Measurements from ENCODE around the gene FOXD4L1.
"Not testable (repeated sequence)": the region's sequence is repeated elsewhere in the genome, so short reads cannot be mapped to it uniquely, and the experiment has no call there.

Gene FOXD4L1

GRCh38 chr2:113527350-113528045 lies 29.0 kb downstream of the FOXD4L1 start:
- not testable (repeated sequence) for DNase-seq

- DNase-seq = not testable (repeated sequence)
Measured at GRCh38 chr2:113528126-113528525, 29.7 kb downstream of the FOXD4L1 start.

DNA sequence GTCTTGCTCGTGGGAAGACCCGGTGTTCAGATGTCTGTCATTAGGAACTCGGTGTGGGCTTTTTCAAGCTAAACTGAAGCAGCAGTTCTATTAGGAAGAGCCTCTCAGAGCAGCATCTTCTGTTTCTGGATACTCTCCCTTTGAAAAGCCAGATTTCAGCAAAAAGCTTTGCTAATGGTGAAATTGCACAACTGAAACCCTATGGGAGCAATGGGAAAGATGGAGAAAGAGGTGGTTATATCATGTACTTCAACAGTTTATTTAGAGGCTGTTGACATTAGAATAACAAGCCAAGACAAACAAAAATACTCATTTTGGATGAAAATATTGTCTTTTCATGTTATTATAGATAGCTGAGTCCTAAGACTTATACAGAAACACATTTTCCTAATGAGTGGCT lies 30.4 kb downstream of the FOXD4L1 start:
- DNase-seq = not testable (repeated sequence)

DNA sequence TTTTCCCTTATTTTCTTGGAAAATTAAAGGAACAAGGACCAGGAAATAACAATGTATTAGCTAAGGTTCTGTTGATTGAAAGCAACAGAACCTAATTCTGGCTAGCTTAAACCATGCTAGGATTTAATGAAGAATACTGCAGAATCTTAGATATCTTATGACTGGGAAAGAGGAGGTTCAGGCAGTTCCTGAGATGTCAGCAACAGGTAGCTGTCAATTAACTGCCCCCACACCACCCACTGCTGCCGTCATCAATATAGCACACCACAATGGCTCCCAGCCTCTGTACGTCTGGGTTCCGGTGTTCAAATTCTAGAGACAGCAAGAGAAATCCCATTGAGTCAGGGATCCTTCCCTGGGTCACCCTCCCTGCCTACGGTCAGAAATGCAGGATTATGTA lies 34.5 kb downstream of the FOXD4L1 start:
- DNase-seq = not testable (repeated sequence)

- not testable (repeated sequence) for DNase-seq
Measured at GRCh38 chr2:113536573-113536972, 38.1 kb downstream of the FOXD4L1 start.

DNA sequence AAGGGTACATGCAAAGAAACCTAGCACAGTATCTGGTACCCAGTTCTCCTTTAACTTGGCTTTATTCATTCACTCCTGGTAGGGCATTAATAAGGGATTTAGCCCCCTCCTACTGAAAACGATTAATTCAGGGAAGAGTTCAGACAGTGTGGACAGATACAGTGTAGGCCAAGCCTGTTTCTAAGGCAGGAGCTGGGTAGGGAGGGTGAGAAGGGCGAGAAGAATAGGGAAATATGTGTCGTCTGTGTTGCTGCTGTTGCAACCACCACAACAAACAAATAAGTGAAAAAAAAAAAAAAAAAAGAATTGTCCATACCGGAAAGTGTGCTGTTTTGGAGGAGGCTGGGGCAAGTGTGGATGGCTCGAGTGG lies 42.4 kb downstream of the FOXD4L1 start:
- not testable (repeated sequence) for DNase-seq

- DNase-seq = not testable (repeated sequence)
Measured at GRCh38 chr2:113541204-113541975, 42.9 kb downstream of the FOXD4L1 start.

DNA sequence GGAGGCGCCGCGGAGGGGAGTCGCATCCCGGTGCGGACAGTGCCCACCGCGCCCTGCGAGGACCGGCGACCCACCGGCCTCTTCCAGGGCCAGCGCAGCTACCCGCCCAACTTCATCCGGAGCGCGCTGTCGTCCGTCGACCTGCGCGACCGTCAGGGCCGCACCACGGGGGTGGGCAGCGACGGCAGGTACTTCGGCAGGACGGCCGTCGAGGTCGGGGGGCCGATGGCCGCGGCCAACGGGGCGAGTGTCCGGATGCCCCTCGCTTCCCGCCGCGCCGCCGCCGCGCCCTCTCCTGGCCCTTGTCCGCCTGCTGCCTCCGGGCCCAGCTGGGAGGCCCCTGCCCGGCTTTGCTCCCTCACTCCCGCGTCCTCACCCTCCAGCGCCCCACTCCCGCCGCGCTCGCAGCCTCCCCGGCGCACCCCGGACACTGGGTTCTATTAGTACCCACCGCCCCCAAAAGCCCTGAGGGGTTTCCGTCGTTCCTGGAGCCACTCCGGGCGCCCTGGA lies 43.6 kb downstream of the FOXD4L1 start:
- DNase-seq = not testable (repeated sequence)

DNA sequence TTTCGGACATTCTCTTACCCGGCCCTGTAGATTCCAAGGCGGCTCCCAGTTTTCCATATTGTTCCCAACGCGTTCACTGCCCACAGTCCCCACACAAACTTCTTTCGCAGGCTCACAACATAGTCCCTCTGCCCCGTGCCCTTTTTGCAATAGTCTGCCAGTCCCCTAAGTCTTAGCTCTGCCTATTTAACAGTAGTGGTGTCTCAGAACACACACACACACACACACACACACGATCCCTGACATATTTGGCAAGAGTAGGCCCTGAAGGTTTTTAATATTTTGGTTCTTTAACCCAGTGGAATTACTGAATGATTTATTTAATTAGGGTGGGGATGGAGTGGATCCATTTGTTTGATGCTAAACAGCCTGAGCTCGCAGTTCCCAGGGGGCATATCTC lies 44.1 kb downstream of the FOXD4L1 start:
- not testable (repeated sequence) for DNase-seq

Measured in NCI-H2029 treated with DMSO at 0.1 percent for 48 hours (cell line).